ENCODE results near the gene COMP.

DNA sequence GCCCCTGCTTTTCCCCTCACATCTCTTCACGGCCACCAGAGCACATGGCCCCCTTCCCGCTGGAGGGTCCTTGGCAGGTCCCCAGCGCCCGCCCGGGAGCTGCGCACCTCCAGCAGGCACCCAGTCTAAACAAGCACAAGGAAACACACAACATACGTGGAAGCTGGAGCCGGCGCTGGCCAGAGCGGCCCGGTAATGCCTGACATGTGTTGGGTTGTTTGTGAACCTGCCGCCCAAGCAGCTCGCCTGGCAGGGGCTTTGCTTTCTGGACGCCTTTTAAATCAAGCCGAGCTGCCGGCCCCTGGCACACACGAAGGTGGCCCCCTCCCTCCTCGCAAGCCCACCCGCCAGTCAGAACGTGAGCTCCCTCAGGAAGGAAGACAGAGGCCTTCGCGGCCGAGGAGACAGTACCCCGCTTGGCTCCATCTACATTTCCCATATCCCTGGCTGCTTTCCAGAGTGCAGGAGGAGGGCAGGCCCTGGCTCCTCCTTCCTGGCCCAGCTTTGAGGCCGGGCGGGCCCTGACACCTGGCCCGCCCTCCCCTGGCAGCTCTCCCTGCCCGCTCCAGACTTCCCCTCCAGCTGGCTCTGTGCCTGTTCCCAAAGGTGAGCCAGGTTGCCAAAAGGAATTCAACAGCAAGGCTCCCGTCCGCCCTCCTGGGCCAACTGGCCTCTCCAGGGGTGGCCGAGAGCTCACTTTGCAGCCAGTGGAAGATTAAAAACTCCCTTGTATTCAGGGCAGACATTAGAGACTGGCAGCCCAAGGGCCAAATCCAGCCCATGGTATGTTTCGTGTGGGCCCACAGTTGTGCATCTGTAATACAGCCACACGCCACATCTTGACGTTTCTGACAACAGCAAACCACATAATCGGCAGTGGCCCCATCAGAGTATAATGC lies 28.7 kb downstream of the COMP start:
- TF ChIP-seq, protein P1, sequence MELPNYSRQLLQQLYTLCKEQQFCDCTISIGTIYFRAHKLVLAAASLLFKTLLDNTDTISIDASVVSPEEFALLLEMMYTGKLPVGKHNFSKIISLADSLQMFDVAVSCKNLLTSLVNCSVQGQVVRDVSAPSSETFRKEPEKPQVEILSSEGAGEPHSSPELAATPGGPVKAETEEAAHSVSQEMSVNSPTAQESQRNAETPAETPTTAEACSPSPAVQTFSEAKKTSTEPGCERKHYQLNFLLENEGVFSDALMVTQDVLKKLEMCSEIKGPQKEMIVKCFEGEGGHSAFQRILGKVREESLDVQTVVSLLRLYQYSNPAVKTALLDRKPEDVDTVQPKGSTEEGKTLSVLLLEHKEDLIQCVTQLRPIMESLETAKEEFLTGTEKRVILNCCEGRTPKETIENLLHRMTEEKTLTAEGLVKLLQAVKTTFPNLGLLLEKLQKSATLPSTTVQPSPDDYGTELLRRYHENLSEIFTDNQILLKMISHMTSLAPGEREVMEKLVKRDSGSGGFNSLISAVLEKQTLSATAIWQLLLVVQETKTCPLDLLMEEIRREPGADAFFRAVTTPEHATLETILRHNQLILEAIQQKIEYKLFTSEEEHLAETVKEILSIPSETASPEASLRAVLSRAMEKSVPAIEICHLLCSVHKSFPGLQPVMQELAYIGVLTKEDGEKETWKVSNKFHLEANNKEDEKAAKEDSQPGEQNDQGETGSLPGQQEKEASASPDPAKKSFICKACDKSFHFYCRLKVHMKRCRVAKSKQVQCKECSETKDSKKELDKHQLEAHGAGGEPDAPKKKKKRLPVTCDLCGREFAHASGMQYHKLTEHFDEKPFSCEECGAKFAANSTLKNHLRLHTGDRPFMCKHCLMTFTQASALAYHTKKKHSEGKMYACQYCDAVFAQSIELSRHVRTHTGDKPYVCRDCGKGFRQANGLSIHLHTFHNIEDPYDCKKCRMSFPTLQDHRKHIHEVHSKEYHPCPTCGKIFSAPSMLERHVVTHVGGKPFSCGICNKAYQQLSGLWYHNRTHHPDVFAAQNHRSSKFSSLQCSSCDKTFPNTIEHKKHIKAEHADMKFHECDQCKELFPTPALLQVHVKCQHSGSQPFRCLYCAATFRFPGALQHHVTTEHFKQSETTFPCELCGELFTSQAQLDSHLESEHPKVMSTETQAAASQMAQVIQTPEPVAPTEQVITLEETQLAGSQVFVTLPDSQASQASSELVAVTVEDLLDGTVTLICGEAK (IDR thresholded peaks at IDR 0.05; ENCODE audit: borderline replicate concordance), result no peak
- TF ChIP-seq, protein P2, sequence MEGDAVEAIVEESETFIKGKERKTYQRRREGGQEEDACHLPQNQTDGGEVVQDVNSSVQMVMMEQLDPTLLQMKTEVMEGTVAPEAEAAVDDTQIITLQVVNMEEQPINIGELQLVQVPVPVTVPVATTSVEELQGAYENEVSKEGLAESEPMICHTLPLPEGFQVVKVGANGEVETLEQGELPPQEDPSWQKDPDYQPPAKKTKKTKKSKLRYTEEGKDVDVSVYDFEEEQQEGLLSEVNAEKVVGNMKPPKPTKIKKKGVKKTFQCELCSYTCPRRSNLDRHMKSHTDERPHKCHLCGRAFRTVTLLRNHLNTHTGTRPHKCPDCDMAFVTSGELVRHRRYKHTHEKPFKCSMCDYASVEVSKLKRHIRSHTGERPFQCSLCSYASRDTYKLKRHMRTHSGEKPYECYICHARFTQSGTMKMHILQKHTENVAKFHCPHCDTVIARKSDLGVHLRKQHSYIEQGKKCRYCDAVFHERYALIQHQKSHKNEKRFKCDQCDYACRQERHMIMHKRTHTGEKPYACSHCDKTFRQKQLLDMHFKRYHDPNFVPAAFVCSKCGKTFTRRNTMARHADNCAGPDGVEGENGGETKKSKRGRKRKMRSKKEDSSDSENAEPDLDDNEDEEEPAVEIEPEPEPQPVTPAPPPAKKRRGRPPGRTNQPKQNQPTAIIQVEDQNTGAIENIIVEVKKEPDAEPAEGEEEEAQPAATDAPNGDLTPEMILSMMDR (IDR thresholded peaks at IDR 0.05 in 2 of 3, conservative IDR thresholded peaks at IDR 0.05 in 1 of 3; ENCODE audit: control insufficient read depth in 2 of 3, extremely low read depth in 1 of 3, insufficient read depth in 1 of 3, low read depth in 3 of 3, low read length in 3 of 3), result no peak
- TF ChIP-seq, protein P3, sequence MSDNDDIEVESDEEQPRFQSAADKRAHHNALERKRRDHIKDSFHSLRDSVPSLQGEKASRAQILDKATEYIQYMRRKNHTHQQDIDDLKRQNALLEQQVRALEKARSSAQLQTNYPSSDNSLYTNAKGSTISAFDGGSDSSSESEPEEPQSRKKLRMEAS (IDR thresholded peaks at IDR 0.05; ENCODE audit: low read depth, low read length), result no peak
- no peak for TF ChIP-seq POLR2A (IDR thresholded peaks at IDR 0.05; ENCODE audit: low read depth, low read length)
- TF ChIP-seq CEBPB (IDR thresholded peaks at IDR 0.05; ENCODE audit: borderline replicate concordance in 1 of 2, low read depth in 2 of 2, low read length in 2 of 2), result no peak
- TF ChIP-seq JUND (IDR thresholded peaks at IDR 0.05; ENCODE audit: low read depth, low read length), result no peak
- TF ChIP-seq, protein P4, sequence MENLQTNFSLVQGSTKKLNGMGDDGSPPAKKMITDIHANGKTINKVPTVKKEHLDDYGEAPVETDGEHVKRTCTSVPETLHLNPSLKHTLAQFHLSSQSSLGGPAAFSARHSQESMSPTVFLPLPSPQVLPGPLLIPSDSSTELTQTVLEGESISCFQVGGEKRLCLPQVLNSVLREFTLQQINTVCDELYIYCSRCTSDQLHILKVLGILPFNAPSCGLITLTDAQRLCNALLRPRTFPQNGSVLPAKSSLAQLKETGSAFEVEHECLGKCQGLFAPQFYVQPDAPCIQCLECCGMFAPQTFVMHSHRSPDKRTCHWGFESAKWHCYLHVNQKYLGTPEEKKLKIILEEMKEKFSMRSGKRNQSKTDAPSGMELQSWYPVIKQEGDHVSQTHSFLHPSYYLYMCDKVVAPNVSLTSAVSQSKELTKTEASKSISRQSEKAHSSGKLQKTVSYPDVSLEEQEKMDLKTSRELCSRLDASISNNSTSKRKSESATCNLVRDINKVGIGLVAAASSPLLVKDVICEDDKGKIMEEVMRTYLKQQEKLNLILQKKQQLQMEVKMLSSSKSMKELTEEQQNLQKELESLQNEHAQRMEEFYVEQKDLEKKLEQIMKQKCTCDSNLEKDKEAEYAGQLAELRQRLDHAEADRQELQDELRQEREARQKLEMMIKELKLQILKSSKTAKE (IDR thresholded peaks at IDR 0.05; ENCODE audit: low read depth, poor library complexity, severe bottlenecking), result no peak
- TF ChIP-seq EZH2 (IDR thresholded peaks at IDR 0.05; ENCODE audit: borderline replicate concordance, control insufficient read depth, low read depth, low read length), result no peak

All from GM12878 (cell line).